PC-3 (cell line): ENCODE results near the gene AGO1. TPM values are rescaled to one million over a fixed set of nuclear protein-coding genes. Genes with fewer than 3 reads are reported as not detected.

Experiments used
- ATAC-seq: fragments of 200-7000 bp; cut with Tn5 transposase; 2 replicates; pipeline ENCODE4 v1.9.1; 2020; ENCODE audit warnings: mild to moderate bottlenecking, moderate library complexity
- BruUV-seq: library from RNA; stranded (reverse); fragments of 400-500 nt; replicated peaks from 2 replicates; lab custom pipeline; 2021; lab: Mats Ljungman, UMichigan
- CTCF ChIA-PET: fragments of 300-600 bp; sonication (Branson Sonifier 250); formaldehyde crosslinking; loops from one replicate; lab custom pipeline; 2022; ENCODE audit warnings: antibody characterized with exemption; lab: Charles Lee
- POLR2A ChIA-PET: fragments of 300-600 bp; sonication (Branson Sonifier 250); formaldehyde crosslinking; loops from one replicate; lab custom pipeline; 2022; ENCODE audit warnings: antibody characterized with exemption; ENCODE audit not compliant: unreplicated experiment; lab: Charles Lee
- DNase-seq: peaks from one replicate; pipeline ENCODE4 v3.0.0-alpha.2; 2015
- H2AFZ ChIP-seq: fragments of 300-600 bp; sonication (generic); 2 replicates; pipeline ENCODE4 v1.6.0; 2016; ENCODE audit warnings: antibody characterized with exemption, low read length
- H3F3A ChIP-seq: fragments of 300-600 bp; sonication (generic); one replicate; pipeline ENCODE4 v1.6.0; 2017; ENCODE audit warnings: antibody characterized with exemption, low read length, control low read depth, mild to moderate bottlenecking; ENCODE audit not compliant: unreplicated experiment
- H3K27ac ChIP-seq: fragments of 300-600 bp; sonication (generic); 2 replicates; pipeline ENCODE4 v1.5.1; 2016; ENCODE audit warnings: mild to moderate bottlenecking, low read length
- H3K27me3 ChIP-seq: fragments of 300-600 bp; sonication (generic); 2 replicates; pipeline ENCODE4 v1.6.1; 2016; ENCODE audit warnings: low read length, mixed read lengths
- H3K36me3 ChIP-seq: fragments of 300-600 bp; sonication (generic); 2 replicates; pipeline ENCODE4 v1.6.1; 2016; ENCODE audit warnings: low read depth, mixed run types, low read length, mixed read lengths
- H3K4me1 ChIP-seq: fragments of 300-600 bp; sonication (generic); 2 replicates; pipeline ENCODE4 v1.5.1; 2016; ENCODE audit warnings: low read length; ENCODE audit not compliant: insufficient read depth
- H3K4me2 ChIP-seq: fragments of 300-600 bp; sonication (generic); 2 replicates; pipeline ENCODE4 v1.6.0; 2016; ENCODE audit warnings: low read length
- H3K4me3 ChIP-seq: fragments of 300-600 bp; sonication (generic); 2 replicates; pipeline ENCODE4 v1.5.1; 2016; ENCODE audit warnings: mild to moderate bottlenecking, low read length, mixed read lengths
- H3K79me2 ChIP-seq: fragments of 300-600 bp; sonication (generic); 2 replicates; pipeline ENCODE4 v1.6.1; 2017; ENCODE audit warnings: low read length, mixed read lengths
- H3K9ac ChIP-seq: fragments of 300-600 bp; sonication (generic); 2 replicates; pipeline ENCODE4 v1.6.0; 2016; ENCODE audit warnings: mild to moderate bottlenecking, low read length
- H3K9me2 ChIP-seq: fragments of 300-600 bp; sonication (generic); replicated peaks from 2 replicates; pipeline ENCODE4 v1.6.1; 2016; ENCODE audit warnings: mixed run types, low read length, mixed read lengths
- H3K9me3 ChIP-seq: fragments of 300-600 bp; sonication (generic); 2 replicates; pipeline ENCODE4 v1.6.1; 2016; ENCODE audit warnings: low read length, mixed read lengths
- H4K20me1 ChIP-seq: fragments of 300-600 bp; sonication (generic); 2 replicates; pipeline ENCODE4 v1.6.1; 2016; ENCODE audit warnings: low read length, mixed read lengths
- CTCF ChIP-seq: fragments of 300-600 bp; sonication (generic); conservative IDR thresholded peaks from 2 replicates; pipeline ENCODE4 v1.5.1; 2017; ENCODE audit warnings: antibody characterized with exemption, low read depth, mild to moderate bottlenecking, low read length
- EZH2 ChIP-seq: fragments of 300-600 bp; sonication (generic); IDR thresholded peaks from one replicate; pipeline ENCODE4 v1.6.1; 2017; ENCODE audit warnings: antibody characterized with exemption, mild to moderate bottlenecking, low read length; ENCODE audit not compliant: unreplicated experiment
- EZH2phosphoT487 ChIP-seq: fragments of 300-600 bp; sonication (generic); IDR thresholded peaks from 2 replicates; pipeline ENCODE4 v1.6.1; 2018; ENCODE audit warnings: mild to moderate bottlenecking, antibody characterized with exemption, low read length, borderline replicate concordance
- intact Hi-C: fragments of 100-400 bp; cut with micrococcal nuclease; formaldehyde crosslinking; loops from 2 replicates; pipeline ENCODE4 v1.9.0; 2023
- total RNA-seq: library from RNA; depleted of rRNA; stranded (reverse); fragments of >200 nt; gene quantifications from 2 replicates; pipeline ENCODE4 v1.2.3, GENCODE V29; 2014

AGO1 gene
- total RNA-seq, 1 experiment from 2014 or later = 15.4 TPM

- H3K9me3 ChIP-seq = no peaks in the 10 kb centered on the region
- H3K9ac ChIP-seq = no peak overlapping the region
- CTCF ChIA-PET = no interaction called here
- H3K27me3 ChIP-seq = no peaks in the 10 kb centered on the region
- H3K79me2 ChIP-seq = no peaks in the 10 kb centered on the region
- no peaks in the 10 kb centered on the region for H3K4me1 ChIP-seq
- no peaks in the 10 kb centered on the region for H3K9me2 ChIP-seq
- no peaks in the 10 kb centered on the region for H3F3A ChIP-seq
- DNase-seq (no peak), ATAC-seq (no peak)
- no peak overlapping the region for H3K27ac ChIP-seq
- no peak overlapping the region for H2AFZ ChIP-seq
- no TSS peak for BruUV-seq
- H3K4me2 ChIP-seq = no peak overlapping the region
- intact Hi-C loops = no loop called here
- no peak overlapping the region for H3K4me3 ChIP-seq
- POLR2A ChIA-PET = no interaction called here
- H3K36me3 ChIP-seq = no peaks in the 10 kb centered on the region; the same call in 1 of the 2 replicates
- TF ChIP-seq EZH2phosphoT487 (no peak), EZH2 (no peak), CTCF (no peak)
- no peaks in the 10 kb centered on the region for H4K20me1 ChIP-seq
These were observed 38.2 kb upstream of the AGO1 start for GRCh38 chr1:35844826-35845225.

DNA sequence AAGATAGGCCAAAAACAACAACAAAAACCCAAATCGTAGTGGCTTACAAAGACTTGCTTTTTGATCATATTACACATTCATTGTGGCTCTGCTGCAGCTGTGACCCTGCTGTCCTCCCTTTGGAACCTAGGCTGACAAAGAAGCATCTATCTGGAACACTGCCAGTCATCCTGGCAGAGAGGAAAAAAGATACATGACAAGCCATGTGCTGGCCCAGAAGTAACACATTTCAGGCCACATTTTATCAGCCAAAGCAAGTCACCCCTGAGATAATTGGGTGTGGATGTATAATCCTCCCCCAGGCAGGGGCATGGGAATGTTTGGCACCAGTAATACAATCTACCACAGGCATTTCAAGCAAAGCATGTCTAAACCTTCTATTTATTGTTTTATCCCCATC, 37.2 kb upstream of the AGO1 start:
- Histone ChIP-seq H3K4me3 (no peak overlapping the region), H3K36me3 (no peaks in the 10 kb centered on the region; the same call in 1 of the 2 replicates), H3K27me3 (no peaks in the 10 kb centered on the region), H3K9me2 (no peaks in the 10 kb centered on the region), H3F3A (no peaks in the 10 kb centered on the region), H3K9ac (no peak overlapping the region), H3K9me3 (no peaks in the 10 kb centered on the region), H3K27ac (no peak overlapping the region), H3K4me2 (no peak overlapping the region), H2AFZ (no peak overlapping the region), H4K20me1 (no peaks in the 10 kb centered on the region), H3K4me1 (no peaks in the 10 kb centered on the region), H3K79me2 (no peaks in the 10 kb centered on the region)
- no TSS peak for BruUV-seq
- intact Hi-C loops = no loop called here
- no peak for DNase-seq
- CTCF ChIA-PET = no interaction called here
- POLR2A ChIA-PET = no interaction called here
- TF ChIP-seq CTCF = no peak
- TF ChIP-seq EZH2phosphoT487 = no peak
- no peak for TF ChIP-seq EZH2
- no peak for ATAC-seq

- no peaks in the 10 kb centered on the region for H3F3A ChIP-seq
- no peak overlapping the region for H3K4me2 ChIP-seq
- ATAC-seq (no peak), DNase-seq (no peak)
- H3K4me3 ChIP-seq = no peak overlapping the region
- intact Hi-C loops = no loop called here
- no peak overlapping the region for H2AFZ ChIP-seq
- CTCF ChIA-PET = no interaction called here
- no peaks in the 10 kb centered on the region for H3K79me2 ChIP-seq
- H3K27me3 ChIP-seq = no peaks in the 10 kb centered on the region
- BruUV-seq = no TSS peak
- H3K4me1 ChIP-seq = no peaks in the 10 kb centered on the region
- POLR2A ChIA-PET = no interaction called here
- H3K9me2 ChIP-seq = no peaks in the 10 kb centered on the region
- H4K20me1 ChIP-seq = no peaks in the 10 kb centered on the region
- no peaks in the 10 kb centered on the region for H3K36me3 ChIP-seq
- TF ChIP-seq EZH2 (no peak), CTCF (no peak), EZH2phosphoT487 (no peak)
- no peak overlapping the region for H3K9ac ChIP-seq
- no peak overlapping the region for H3K27ac ChIP-seq
- no peaks in the 10 kb centered on the region for H3K9me3 ChIP-seq
These were observed 35.0 kb upstream of the AGO1 start for GRCh38 chr1:35847935-35848565.
